B cell (primary cell): Measurements from ENCODE around the gene MMP21. TPM values are rescaled to one million over a fixed set of nuclear protein-coding genes. Genes with fewer than 3 reads are reported as not detected.

ENCODE experiments used
- ATAC-seq: fragments of 200-7000 bp; cut with Tn5 transposase; one replicate; pipeline ENCODE4 v1.10.0; 2021; ENCODE audit warnings: low read depth, mild to moderate bottlenecking, moderate number of reproducible peaks, moderate library complexity
- CTCF ChIA-PET: fragments of 350-600 bp; sonication (Branson Sonifier 250); formaldehyde crosslinking; loops from one replicate; lab custom pipeline; 2021; ENCODE audit warnings: antibody characterized with exemption, inconsistent platforms; lab: Charles Lee
- POLR2A ChIA-PET: fragments of 350-600 bp; sonication (Branson Sonifier 250); formaldehyde crosslinking; loops from one replicate; lab custom pipeline; 2021; ENCODE audit warnings: antibody characterized with exemption; lab: Charles Lee
- DNase-seq: peaks from one replicate; pipeline ENCODE4 v3.0.0; 2013
- H2AFZ ChIP-seq: 2 replicates; pipeline ENCODE4 v1.6.1; 2012; ENCODE audit warnings: mild to moderate bottlenecking, low read depth, low read length; ENCODE audit not compliant: insufficient read depth, poor library complexity, severe bottlenecking
- H3K27ac ChIP-seq, 2 donors: 1 replicate in 1 of 2; 2 replicates in 1 of 2; pipeline ENCODE4 v1.5.1; 2012 to 2013; ENCODE audit warnings: low read length in 2 of 2, mild to moderate bottlenecking in 2 of 2, moderate library complexity in 1 of 2
- H3K27me3 ChIP-seq, 4 experiments: fragments of 200-600 bp in 1 of 4; sonication (generic) in 1 of 4; replicated peaks in 1 of 4; 1 replicate in 2 of 4; 2 replicates in 2 of 4; pipeline versions ENCODE4 v1.6.1 to v1.7.0; 2013 to 2016; ENCODE audit warnings: low read length in 3 of 4, mild to moderate bottlenecking in 2 of 4, mixed read lengths in 1 of 4, moderate library complexity in 1 of 4; ENCODE audit not compliant: insufficient read depth in 4 of 4, control insufficient read depth in 3 of 4; ENCODE audit errors: control extremely low read depth in 1 of 4
- H3K36me3 ChIP-seq, 2 experiments: replicated peaks in 1 of 2; 1 replicate in 1 of 2; 2 replicates in 1 of 2; pipeline versions ENCODE4 v1.6.1 to v1.7.1; 2013; ENCODE audit warnings: low read length in 1 of 2; ENCODE audit not compliant: insufficient read depth in 2 of 2, control insufficient read depth in 1 of 2; ENCODE audit errors: control extremely low read depth in 1 of 2, extremely low read depth in 1 of 2
- H3K4me1 ChIP-seq, 2 donors: fragments of 200-600 bp in 1 of 2; sonication (generic) in 1 of 2; 1 replicate in 1 of 2; 2 replicates in 1 of 2; pipeline versions ENCODE4 v1.5.1 to v1.6.1; 2013 to 2017; ENCODE audit warnings: low read length in 2 of 2; ENCODE audit not compliant: control insufficient read depth in 2 of 2, insufficient read depth in 2 of 2
- H3K4me2 ChIP-seq: replicated peaks from 2 replicates; pipeline ENCODE3; 2012; ENCODE audit warnings: mild to moderate bottlenecking, low read depth, low read length; ENCODE audit not compliant: poor library complexity, severe bottlenecking
- H3K4me3 ChIP-seq, 5 experiments: fragments of 200-600 bp in 1 of 5; sonication (generic) in 1 of 5; 1 replicate in 3 of 5; 2 replicates in 2 of 5; pipeline versions ENCODE4 v1.5.1 to v1.7.0; 2011 to 2016; ENCODE audit warnings: low read length in 4 of 5, mild to moderate bottlenecking in 4 of 5, low read depth in 2 of 5, control low read depth in 1 of 5, moderate library complexity in 1 of 5; ENCODE audit not compliant: insufficient read depth in 1 of 5; ENCODE audit errors: control extremely low read depth in 1 of 5, extremely low read depth in 1 of 5
- H3K79me2 ChIP-seq: fragments of 200-600 bp; sonication (generic); one replicate; pipeline ENCODE4 v1.6.0; 2016; ENCODE audit warnings: low read length; ENCODE audit not compliant: control insufficient read depth, insufficient read depth
- H3K9ac ChIP-seq: fragments of 200-600 bp; sonication (generic); 2 replicates; pipeline ENCODE4 v1.6.1; 2017; ENCODE audit warnings: mild to moderate bottlenecking, low read length, moderate library complexity
- H3K9me3 ChIP-seq, 3 donors: one replicate each; pipeline versions ENCODE4 v1.6.1 to v1.7.1; 2013; ENCODE audit warnings: low read length in 2 of 3; ENCODE audit not compliant: control insufficient read depth in 2 of 3, insufficient read depth in 1 of 3; ENCODE audit errors: control extremely low read depth in 1 of 3
- H4K20me1 ChIP-seq: 2 replicates; pipeline ENCODE4 v1.6.0; 2012; ENCODE audit warnings: mild to moderate bottlenecking, low read length; ENCODE audit not compliant: insufficient read depth, control insufficient read depth, poor library complexity, severe bottlenecking
- H3K27ac Mint-ChIP-seq: one replicate; pipeline ENCODE4 v1.8.0; 2021; ENCODE audit warnings: mixed read lengths
- H3K27me3 Mint-ChIP-seq: one replicate; pipeline ENCODE4 v1.8.0; 2021; ENCODE audit warnings: mixed read lengths
- H3K4me1 Mint-ChIP-seq: one replicate; pipeline ENCODE4 v1.8.0; 2021; ENCODE audit warnings: mixed read lengths
- H3K4me3 Mint-ChIP-seq: one replicate; pipeline ENCODE4 v1.8.0; 2021; ENCODE audit warnings: mixed read lengths
- H3K9me3 Mint-ChIP-seq: one replicate; pipeline ENCODE4 v1.8.0; 2022; ENCODE audit warnings: mixed read lengths; ENCODE audit not compliant: insufficient read depth
- CTCF ChIP-seq: fragments of 200-600 bp; IDR thresholded peaks from one replicate; pipeline ENCODE4 v1.8.0; 2022; ENCODE audit warnings: antibody characterized with exemption, mild to moderate bottlenecking
- EZH2 ChIP-seq: IDR thresholded peaks from 2 replicates; pipeline ENCODE4 v1.6.1; 2012; ENCODE audit warnings: borderline replicate concordance, low read depth, mild to moderate bottlenecking, moderate library complexity, low read length; ENCODE audit not compliant: insufficient read depth, poor library complexity, severe bottlenecking
- WGBS: methylation state at CpG from one replicate; pipeline ENCODE4 v1.1.5; 2013; ENCODE audit warnings: missing lambda C conversion rate; ENCODE audit not compliant: insufficient coverage; 5-methylcytosine and 5-hydroxymethylcytosine counted together
- intact Hi-C: fragments of 100-400 bp; cut with micrococcal nuclease; formaldehyde crosslinking; loops from one replicate; pipeline ENCODE4 v1.10.0; 2022
- polyA plus RNA-seq: library from polyadenylated mRNA; depleted of rRNA; stranded (reverse); fragments of >200 nt; gene quantifications from 2 replicates; pipeline ENCODE4 v1.2.3, GENCODE V29; 2012
- total RNA-seq, 2 donors: library from RNA; stranded (reverse); fragments of 120-200 nt in 1 of 2; gene quantifications; 1 replicate in 1 of 2; 2 replicates in 1 of 2; pipeline versions ENCODE4 v1.2.3 to v1.2.4, GENCODE V29; 2013 to 2022

The MMP21 gene
- total and polyA plus RNA-seq, 2 donors (not counting 1 experiment from before 2014, with no cell fraction given) = 0.15 to 0.18 TPM

- DNase-seq (no peak), ATAC-seq (no peak)
- H3K27me3 Mint-ChIP-seq = no peaks in the 10 kb centered on the region
- POLR2A ChIA-PET = no interaction called here
- Histone ChIP-seq H3K9ac (no peak overlapping the region), H3K79me2 (no peaks in the 10 kb centered on the region), H3K9me3 (no peaks in the 10 kb centered on the region), H3K4me1 (no peaks in the 10 kb centered on the region), H2AFZ (no peak overlapping the region), H3K27ac (no peak overlapping the region), H3K36me3 (peaks cover 6 to 41% of the 10 kb centered on the region in 2 experiments), H3K4me3 (no peak overlapping the region), H4K20me1 (no peaks in the 10 kb centered on the region), H3K27me3 (no peaks in the 10 kb centered on the region), H3K4me2 (no peak overlapping the region)
- CTCF ChIA-PET = interaction anchor here (0.9 kb wide), 1 partner anchor 30 kb away, joined by 3 read pairs; no protein-coding TSS in a partner anchor
- no peaks in the 10 kb centered on the region for H3K4me1 Mint-ChIP-seq
- no peaks in the 10 kb centered on the region for H3K9me3 Mint-ChIP-seq
- H3K27ac Mint-ChIP-seq = no peak overlapping the region
- TF ChIP-seq EZH2 (no peak), CTCF (no peak)
- WGBS = 89% methylated on average over 7 of the region's 8 CpGs
- intact Hi-C loops = no loop called here
- H3K4me3 Mint-ChIP-seq = no peak overlapping the region
Observed at GRCh38 chr10:125797424-125797823, 21.8 kb upstream of the MMP21 start.

DNA sequence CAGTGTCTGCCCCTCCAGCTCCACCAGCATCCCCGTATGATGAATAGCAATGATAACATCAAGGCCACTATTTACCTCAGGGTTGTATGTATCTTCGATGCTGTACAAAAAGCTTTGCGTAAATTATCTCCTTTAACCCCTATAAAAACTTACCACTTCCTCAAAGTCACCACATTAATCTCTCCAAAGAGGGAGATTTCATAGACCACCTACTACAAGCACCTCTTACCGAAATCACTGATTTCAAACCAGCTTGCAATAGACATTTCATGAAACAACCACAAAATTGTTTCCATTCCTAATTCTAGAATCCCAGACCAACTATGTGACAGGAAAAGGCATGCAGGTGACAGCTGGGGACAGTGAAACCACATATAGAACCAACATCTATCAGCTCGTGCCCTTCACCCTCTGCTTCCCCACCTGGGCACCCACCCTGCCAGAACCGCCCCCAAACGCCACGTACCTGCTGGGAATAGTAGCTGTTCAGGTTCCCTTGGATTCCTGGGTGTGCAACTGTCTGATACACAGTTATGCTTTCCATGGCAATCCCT, 20.1 kb upstream of the MMP21 start:
- CTCF ChIA-PET = interaction anchor here (0.6 kb wide), 1 partner anchor 72 kb away, joined by 4 read pairs; no protein-coding TSS in a partner anchor
- DNase-seq (no peak), ATAC-seq (no peak)
- TF ChIP-seq EZH2 (no peak), CTCF (no peak)
- Mint-ChIP-seq H3K9me3 (no peaks in the 10 kb centered on the region), H3K4me3 (no peak overlapping the region), H3K27me3 (no peaks in the 10 kb centered on the region), H3K4me1 (no peaks in the 10 kb centered on the region), H3K27ac (no peak overlapping the region)
- no peak overlapping the region for H3K4me2 ChIP-seq
- no peaks in the 10 kb centered on the region for H3K4me1 ChIP-seq
- H3K79me2 ChIP-seq = no peaks in the 10 kb centered on the region
- 90% methylated on average over 8 of the region's 8 CpGs for WGBS
- no peaks in the 10 kb centered on the region for H4K20me1 ChIP-seq
- no peak overlapping the region for H2AFZ ChIP-seq
- intact Hi-C loops = no loop called here
- POLR2A ChIA-PET = no interaction called here
- H3K27me3 ChIP-seq = no peaks in the 10 kb centered on the region
- H3K9ac ChIP-seq = no peak overlapping the region
- H3K9me3 ChIP-seq = no peaks in the 10 kb centered on the region
- H3K4me3 ChIP-seq = no peak overlapping the region
- H3K27ac ChIP-seq = no peak overlapping the region
- H3K36me3 ChIP-seq = peaks cover 10 to 42% of the 10 kb centered on the region in 2 experiments
